ENCODE data around the gene AIP.

GRCh38 chr11:67502328-67502979 is 19.6 kb downstream of the AIP start:
- TF ChIP-seq CTCF (tag by site-specific recombination; IDR thresholded peaks at IDR 0.05) = no peak
- TF ChIP-seq ZSCAN18 (tag by site-specific recombination; IDR thresholded peaks at IDR 0.05) = no peak
- TF ChIP-seq ATF2 (tag by site-specific recombination; IDR thresholded peaks at IDR 0.05; ENCODE audit: low read depth) = no peak
- TF ChIP-seq ZEB2 (tag by site-specific recombination; IDR thresholded peaks at IDR 0.05) = no peak
- TF ChIP-seq, protein P1, sequence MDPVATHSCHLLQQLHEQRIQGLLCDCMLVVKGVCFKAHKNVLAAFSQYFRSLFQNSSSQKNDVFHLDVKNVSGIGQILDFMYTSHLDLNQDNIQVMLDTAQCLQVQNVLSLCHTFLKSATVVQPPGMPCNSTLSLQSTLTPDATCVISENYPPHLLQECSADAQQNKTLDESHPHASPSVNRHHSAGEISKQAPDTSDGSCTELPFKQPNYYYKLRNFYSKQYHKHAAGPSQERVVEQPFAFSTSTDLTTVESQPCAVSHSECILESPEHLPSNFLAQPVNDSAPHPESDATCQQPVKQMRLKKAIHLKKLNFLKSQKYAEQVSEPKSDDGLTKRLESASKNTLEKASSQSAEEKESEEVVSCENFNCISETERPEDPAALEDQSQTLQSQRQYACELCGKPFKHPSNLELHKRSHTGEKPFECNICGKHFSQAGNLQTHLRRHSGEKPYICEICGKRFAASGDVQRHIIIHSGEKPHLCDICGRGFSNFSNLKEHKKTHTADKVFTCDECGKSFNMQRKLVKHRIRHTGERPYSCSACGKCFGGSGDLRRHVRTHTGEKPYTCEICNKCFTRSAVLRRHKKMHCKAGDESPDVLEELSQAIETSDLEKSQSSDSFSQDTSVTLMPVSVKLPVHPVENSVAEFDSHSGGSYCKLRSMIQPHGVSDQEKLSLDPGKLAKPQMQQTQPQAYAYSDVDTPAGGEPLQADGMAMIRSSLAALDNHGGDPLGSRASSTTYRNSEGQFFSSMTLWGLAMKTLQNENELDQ (tag by site-specific recombination; IDR thresholded peaks at IDR 0.05; ENCODE audit: low read depth) = no peak
- TF ChIP-seq YY1 (tag by site-specific recombination; IDR thresholded peaks at IDR 0.05) = no peak
- no peak for TF ChIP-seq ZNF704 (tag by site-specific recombination; IDR thresholded peaks at IDR 0.05)
- TF ChIP-seq, protein P2, sequence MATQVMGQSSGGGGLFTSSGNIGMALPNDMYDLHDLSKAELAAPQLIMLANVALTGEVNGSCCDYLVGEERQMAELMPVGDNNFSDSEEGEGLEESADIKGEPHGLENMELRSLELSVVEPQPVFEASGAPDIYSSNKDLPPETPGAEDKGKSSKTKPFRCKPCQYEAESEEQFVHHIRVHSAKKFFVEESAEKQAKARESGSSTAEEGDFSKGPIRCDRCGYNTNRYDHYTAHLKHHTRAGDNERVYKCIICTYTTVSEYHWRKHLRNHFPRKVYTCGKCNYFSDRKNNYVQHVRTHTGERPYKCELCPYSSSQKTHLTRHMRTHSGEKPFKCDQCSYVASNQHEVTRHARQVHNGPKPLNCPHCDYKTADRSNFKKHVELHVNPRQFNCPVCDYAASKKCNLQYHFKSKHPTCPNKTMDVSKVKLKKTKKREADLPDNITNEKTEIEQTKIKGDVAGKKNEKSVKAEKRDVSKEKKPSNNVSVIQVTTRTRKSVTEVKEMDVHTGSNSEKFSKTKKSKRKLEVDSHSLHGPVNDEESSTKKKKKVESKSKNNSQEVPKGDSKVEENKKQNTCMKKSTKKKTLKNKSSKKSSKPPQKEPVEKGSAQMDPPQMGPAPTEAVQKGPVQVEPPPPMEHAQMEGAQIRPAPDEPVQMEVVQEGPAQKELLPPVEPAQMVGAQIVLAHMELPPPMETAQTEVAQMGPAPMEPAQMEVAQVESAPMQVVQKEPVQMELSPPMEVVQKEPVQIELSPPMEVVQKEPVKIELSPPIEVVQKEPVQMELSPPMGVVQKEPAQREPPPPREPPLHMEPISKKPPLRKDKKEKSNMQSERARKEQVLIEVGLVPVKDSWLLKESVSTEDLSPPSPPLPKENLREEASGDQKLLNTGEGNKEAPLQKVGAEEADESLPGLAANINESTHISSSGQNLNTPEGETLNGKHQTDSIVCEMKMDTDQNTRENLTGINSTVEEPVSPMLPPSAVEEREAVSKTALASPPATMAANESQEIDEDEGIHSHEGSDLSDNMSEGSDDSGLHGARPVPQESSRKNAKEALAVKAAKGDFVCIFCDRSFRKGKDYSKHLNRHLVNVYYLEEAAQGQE (tag by site-specific recombination; IDR thresholded peaks at IDR 0.05) = no peak
- no peak for TF ChIP-seq ZNF133 (tag by site-specific recombination; IDR thresholded peaks at IDR 0.05)

All from HEK293 (cell line).